Nephron (organoid): Measurements from ENCODE around the gene PCA3.

Experiments used
- H3K27ac Mint-ChIP-seq, 3 experiments: 2 replicates each; pipeline ENCODE4 v1.8.0; 2020; ENCODE audit warnings: mixed read lengths in 3 of 3, mild to moderate bottlenecking in 2 of 3, moderate library complexity in 1 of 3
- H3K27me3 Mint-ChIP-seq: 2 replicates; pipeline ENCODE4 v1.8.0; 2021; ENCODE audit warnings: low read depth, mild to moderate bottlenecking, moderate library complexity, mixed read lengths
- H3K36me3 Mint-ChIP-seq: 2 replicates; pipeline ENCODE4 v1.8.0; 2020; ENCODE audit warnings: low read depth, mixed read lengths
- H3K4me1 Mint-ChIP-seq: 2 replicates; pipeline ENCODE4 v1.8.0; 2020; ENCODE audit warnings: mixed read lengths
- H3K4me3 Mint-ChIP-seq, 3 experiments: 2 replicates each; pipeline ENCODE4 v1.8.0; 2020; ENCODE audit warnings: mild to moderate bottlenecking in 3 of 3, mixed read lengths in 3 of 3, moderate library complexity in 2 of 3
- H3K9me3 Mint-ChIP-seq: 2 replicates; pipeline ENCODE4 v1.8.0; 2020; ENCODE audit warnings: mixed read lengths
- CTCF ChIP-seq, 3 experiments: fragments of 200-600 bp; sonication (generic); IDR thresholded peaks; one replicate each; pipeline ENCODE4 v1.5.0; 2021; ENCODE audit warnings: antibody characterized with exemption in 3 of 3; ENCODE audit not compliant: unreplicated experiment in 3 of 3

PCA3 gene

GRCh38 chr9:76764138-76764537, at the start of gene PCA3:
Gene PCA3, plus strand, starts transcription at chr9:76764438.
- TF ChIP-seq CTCF (IDR thresholded peaks at IDR 0.05; ENCODE audit: unreplicated experiment in 3 of 3), result no peak
- Mint-ChIP-seq H3K27me3 (peaks cover 12% of the 10 kb centered on the region), H3K4me3 (no peak within 1 kb of the TSS), H3K4me1 (peaks cover 5% of the 10 kb centered on the region), H3K9me3 (no peaks in the 10 kb centered on the region), H3K27ac (peak within 1 kb of the TSS in 2 of 3 experiments; percentile 8 to 68), H3K36me3 (no peaks in the 10 kb centered on the region)

DNA sequence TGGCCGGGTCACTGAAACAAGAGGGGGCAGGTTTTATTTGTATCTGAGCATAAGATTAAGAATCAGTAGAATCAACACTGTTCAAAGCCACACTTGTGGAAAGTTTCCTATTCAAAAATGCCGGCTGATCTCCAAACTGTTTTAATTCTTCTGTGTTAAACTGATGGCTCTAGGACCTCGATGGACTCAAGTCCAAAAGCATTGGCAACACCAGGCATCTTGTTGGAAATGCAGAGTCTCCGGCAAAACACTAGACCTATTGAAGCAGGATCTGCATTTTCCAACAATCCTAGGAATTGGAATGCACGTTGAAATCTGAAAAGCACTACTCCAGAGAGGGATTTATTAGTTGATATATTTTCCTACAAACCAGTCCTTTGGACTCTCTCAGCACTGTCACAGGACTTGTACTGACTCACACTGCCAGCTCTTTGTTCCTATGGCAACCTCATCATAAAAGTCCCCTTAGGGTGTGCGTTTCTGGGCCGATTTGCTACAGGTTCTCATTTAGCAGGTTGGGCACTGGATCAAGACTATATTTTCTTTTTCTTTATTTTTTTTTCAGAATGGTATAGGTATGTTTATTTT, 48.1 kb upstream of the PCA3 start:
- no peak for TF ChIP-seq CTCF (IDR thresholded peaks at IDR 0.05; ENCODE audit: unreplicated experiment in 3 of 3)
- Mint-ChIP-seq H3K36me3 (no peaks in the 10 kb centered on the region), H3K27me3 (peaks cover 3% of the 10 kb centered on the region), H3K4me1 (no peaks in the 10 kb centered on the region), H3K27ac (no peak overlapping the region), H3K9me3 (no peaks in the 10 kb centered on the region), H3K4me3 (no peak overlapping the region)

- TF ChIP-seq CTCF (IDR thresholded peaks at IDR 0.05; ENCODE audit: unreplicated experiment in 3 of 3), result no peak
- no peaks in the 10 kb centered on the region for H3K36me3 Mint-ChIP-seq
- no peaks in the 10 kb centered on the region for H3K9me3 Mint-ChIP-seq
- peaks cover 3% of the 10 kb centered on the region for H3K27me3 Mint-ChIP-seq
- no peaks in the 10 kb centered on the region for H3K4me1 Mint-ChIP-seq
- no peak overlapping the region for H3K27ac Mint-ChIP-seq
- no peak overlapping the region for H3K4me3 Mint-ChIP-seq
Measured at GRCh38 chr9:76717176-76717575, 47.1 kb upstream of the PCA3 start.

GRCh38 chr9:76717613-76718012, 46.6 kb upstream of the PCA3 start:
- Mint-ChIP-seq H3K36me3 (no peaks in the 10 kb centered on the region), H3K4me3 (no peak overlapping the region), H3K4me1 (no peaks in the 10 kb centered on the region), H3K9me3 (no peaks in the 10 kb centered on the region), H3K27me3 (peaks cover 3% of the 10 kb centered on the region), H3K27ac (no peak overlapping the region)
- TF ChIP-seq CTCF (IDR thresholded peaks at IDR 0.05; ENCODE audit: unreplicated experiment in 3 of 3), result no peak

DNA sequence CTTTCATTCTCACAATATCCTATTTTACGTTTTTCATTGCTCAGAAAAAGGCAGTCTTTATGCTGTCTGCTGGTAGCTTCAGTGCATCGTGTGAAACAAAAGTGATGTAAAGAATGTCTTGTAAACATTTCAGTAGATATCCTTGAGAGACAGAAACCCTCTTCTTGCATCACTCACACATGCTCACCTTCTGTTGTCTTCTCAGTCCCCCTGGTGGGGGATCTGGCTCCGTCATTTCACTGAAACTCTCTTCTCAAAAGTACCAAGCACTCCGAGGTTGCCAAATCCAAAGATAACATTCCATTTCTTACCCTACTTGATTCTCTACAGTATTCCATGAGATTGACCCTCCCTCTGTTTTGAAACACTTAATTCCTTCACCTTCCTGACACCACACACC, 46.1 kb upstream of the PCA3 start:
- no peaks in the 10 kb centered on the region for H3K9me3 Mint-ChIP-seq
- no peak for TF ChIP-seq CTCF (IDR thresholded peaks at IDR 0.05; ENCODE audit: unreplicated experiment in 3 of 3)

DNA sequence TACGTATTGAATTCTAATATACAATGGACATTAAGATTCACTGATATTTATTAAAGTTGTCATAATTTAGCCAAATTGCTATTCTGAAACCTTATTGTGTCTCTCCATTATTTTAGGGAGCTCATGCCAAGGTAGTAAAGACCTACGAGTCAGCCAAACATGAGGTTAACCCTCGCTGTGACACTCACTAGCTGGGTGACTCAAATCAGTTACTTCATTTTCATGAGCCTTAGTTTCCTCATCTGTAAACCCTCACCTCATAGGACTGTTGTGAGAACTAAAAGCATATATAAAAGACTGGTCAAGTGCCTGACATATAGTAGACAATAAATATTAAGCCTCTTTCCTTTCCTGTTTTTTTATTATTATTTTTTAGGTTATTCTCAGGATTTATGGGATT, 44.0 kb upstream of the PCA3 start:
- peaks cover 4% of the 10 kb centered on the region for H3K4me1 Mint-ChIP-seq

More for the DNA sequence above, 46.1 kb upstream of the PCA3 start:
- H3K4me3 Mint-ChIP-seq, result no peak overlapping the region
- H3K27ac Mint-ChIP-seq, result no peak overlapping the region
- no peaks in the 10 kb centered on the region for H3K36me3 Mint-ChIP-seq
- H3K27me3 Mint-ChIP-seq, result peaks cover 3% of the 10 kb centered on the region
- H3K4me1 Mint-ChIP-seq, result no peaks in the 10 kb centered on the region

More for the DNA sequence above, 44.0 kb upstream of the PCA3 start:
- H3K27me3 Mint-ChIP-seq, result peaks cover 7% of the 10 kb centered on the region
- H3K4me3 Mint-ChIP-seq, result no peak overlapping the region
- H3K27ac Mint-ChIP-seq, result no peak overlapping the region
- H3K9me3 Mint-ChIP-seq, result no peaks in the 10 kb centered on the region
- TF ChIP-seq CTCF (IDR thresholded peaks at IDR 0.05; ENCODE audit: unreplicated experiment in 3 of 3), result no peak
- H3K36me3 Mint-ChIP-seq, result no peaks in the 10 kb centered on the region
